HG03354 (cell line): ENCODE measurements around the gene NUP58.
A peak's percentile ranks its signal among the peaks of the same experiment; 100 is the strongest.

Experiments
- ATAC-seq: cut with Tn5 transposase; IDR thresholded peaks from one replicate; pipeline ENCODE4 v1.9.1; 2021; ENCODE audit warnings: mild to moderate bottlenecking; ENCODE audit not compliant: unreplicated experiment, poor library complexity, severe bottlenecking

The NUP58 gene

GRCh38 chr13:25371875-25372283 is 70.5 kb downstream of the NUP58 start, which contains the start of gene ATP8A2:
TSS of gene ATP8A2 (plus strand) at chr13:25371974. CDS start at chr13:25372213, 239 bp downstream.
- no peak for ATAC-seq

GRCh38 chr13:25372284-25373081 is 71.1 kb downstream of the NUP58 start:
- no peak for ATAC-seq

- peak; percentile 58 for ATAC-seq
Measured at GRCh38 chr13:25375727-25376358, 74.4 kb downstream of the NUP58 start.

GRCh38 chr13:25377244-25377962 is 76.0 kb downstream of the NUP58 start:
- ATAC-seq, result no peak

- ATAC-seq, result no peak
Measured at GRCh38 chr13:25378528-25378927, 77.1 kb downstream of the NUP58 start.

- ATAC-seq, result no peak
Measured at GRCh38 chr13:25379011-25379410, 77.6 kb downstream of the NUP58 start.

- ATAC-seq, result no peak
Measured at GRCh38 chr13:25380082-25380481, 78.7 kb downstream of the NUP58 start.

- no peak for ATAC-seq
Measured at GRCh38 chr13:25380741-25381324, 79.4 kb downstream of the NUP58 start.

- no peak for ATAC-seq
Measured at GRCh38 chr13:25384758-25385410, 83.5 kb downstream of the NUP58 start.

- no peak for ATAC-seq
Measured at GRCh38 chr13:25391932-25392331, 90.5 kb downstream of the NUP58 start.
